HG02588 (cell line): ENCODE results near the gene PLA2G6.
"Not testable (repeated sequence)": the region's sequence is repeated elsewhere in the genome, so short reads cannot be mapped to it uniquely, and the experiment has no call there.

Experiments used
- ATAC-seq: cut with Tn5 transposase; IDR thresholded peaks from one replicate; pipeline ENCODE4 v1.9.1; 2021; ENCODE audit warnings: mild to moderate bottlenecking, moderate library complexity; ENCODE audit not compliant: unreplicated experiment

Gene PLA2G6

DNA sequence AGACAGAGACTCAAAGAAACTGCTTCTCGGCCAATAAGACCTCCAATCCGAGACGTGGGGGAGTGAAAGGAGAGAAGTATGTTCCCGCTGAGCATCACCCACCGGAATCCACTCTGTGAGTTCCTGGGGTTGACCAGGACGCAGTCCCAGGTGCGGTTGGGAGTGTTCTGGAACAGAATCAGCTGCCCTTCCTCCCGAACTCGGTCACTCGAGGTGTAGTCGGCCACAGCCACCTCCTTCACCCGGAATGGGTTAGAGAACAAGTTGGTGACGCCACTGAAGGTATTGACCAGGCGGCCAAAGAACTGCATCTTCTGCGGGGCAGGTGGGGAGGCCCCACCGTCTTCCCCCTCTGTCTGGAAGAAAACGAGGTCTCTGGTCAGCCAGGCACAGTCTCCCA lies 12.5 kb downstream of the PLA2G6 start:
- no peak for ATAC-seq

DNA sequence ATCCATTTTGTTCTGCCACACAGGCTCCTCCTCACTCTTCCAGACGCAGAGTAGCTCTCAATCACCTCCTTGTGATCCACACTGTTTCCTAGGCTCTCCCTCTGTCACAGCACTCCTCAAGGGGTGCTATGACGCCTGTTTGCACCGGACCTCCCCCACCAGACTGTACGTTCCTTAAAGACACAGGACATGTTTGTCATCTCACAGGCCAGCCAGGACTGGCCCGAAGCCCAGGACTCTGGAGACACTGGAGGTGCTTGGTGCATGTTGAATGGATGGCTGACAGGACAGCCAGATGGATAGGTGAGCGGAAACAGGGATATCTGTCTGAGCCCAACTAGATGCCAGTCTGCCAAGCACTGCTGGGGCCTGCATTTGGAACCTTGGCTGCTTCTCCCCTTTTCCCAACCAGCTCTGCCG lies 13.6 kb downstream of the PLA2G6 start:
- ATAC-seq: no peak

DNA sequence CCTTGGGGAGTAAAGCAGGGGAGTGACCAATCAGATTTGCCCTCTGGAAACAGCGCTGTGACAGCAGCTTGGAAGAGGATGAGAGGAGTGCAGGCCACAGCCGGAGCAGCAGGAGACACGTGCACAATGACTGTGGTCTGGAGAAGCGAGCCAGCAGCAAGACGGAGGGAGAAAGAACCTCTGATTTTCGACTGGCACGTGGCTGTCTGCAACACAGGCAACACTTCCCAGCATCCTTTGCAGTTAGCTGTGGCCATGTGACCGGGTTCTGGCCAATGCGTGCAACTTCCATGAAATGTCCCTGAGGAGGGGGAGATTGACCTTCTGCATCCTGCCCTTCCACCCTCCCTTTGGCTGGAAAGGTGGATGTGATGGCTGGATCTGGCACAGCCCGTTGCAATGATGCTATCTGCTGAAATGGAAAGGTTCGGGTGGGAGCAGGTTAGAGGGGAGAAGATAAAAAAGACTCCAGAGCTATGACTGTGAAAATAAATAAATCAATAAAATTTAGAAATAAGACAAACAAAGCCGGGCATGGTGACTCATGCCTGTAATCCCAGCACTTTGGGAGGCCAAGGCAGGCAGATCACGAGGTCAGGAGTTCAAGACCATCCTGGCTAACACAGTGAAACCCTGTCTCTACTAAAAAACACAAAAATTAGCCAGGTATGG lies 15.6 kb downstream of the PLA2G6 start:
- ATAC-seq: no peak

DNA sequence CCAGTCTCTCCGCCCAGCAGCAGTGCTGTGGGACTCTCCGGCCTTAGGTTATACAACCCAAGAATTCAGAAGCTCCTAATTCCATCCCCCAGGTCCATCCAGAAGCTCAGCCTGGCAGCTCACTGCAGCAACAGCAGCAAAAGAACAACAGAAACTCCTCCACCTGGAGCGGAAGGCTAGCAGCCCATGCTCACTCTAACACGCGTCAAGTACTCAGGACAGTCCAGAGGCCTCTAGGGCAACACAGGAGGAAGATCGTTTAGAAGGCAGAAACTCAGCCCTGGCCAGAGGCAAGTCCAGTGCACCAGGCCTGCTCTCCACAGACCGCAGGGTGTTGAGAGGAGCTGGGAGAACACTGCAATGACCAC lies 17.1 kb downstream of the PLA2G6 start:
- ATAC-seq: no peak

DNA sequence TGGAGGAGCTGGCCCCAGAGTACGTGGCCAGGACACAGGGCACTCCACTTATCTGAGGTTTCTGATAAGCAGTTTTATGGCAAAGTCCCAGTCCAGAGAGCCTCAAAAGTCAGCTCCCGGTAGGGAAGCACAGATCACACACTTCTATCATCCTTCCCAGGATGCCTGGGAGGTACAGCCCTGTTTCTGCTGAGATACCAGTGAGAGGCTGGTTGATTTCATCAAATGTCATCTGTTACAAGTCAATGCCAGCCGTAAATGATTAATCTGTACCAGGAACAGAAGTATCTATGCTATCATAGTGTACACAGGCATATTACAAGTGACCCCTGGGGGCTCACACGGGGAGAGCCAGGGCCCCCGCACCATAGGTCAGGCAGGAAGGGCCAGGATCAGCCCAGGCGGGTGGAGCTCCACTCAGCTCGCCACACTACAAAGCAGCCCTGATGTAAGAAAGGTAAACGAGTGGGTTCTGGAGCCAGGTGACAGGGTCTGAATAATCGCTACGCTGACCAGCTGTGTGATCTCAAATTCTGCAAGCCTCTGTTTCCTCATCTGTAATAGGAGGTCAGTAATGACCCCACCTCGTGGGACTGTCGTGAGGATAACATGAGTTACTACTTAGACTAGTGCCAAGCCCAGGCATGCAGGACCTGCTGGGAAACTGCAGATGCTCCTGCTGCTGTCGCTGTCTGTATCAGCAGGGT lies 17.6 kb downstream of the PLA2G6 start:
- no peak for ATAC-seq

DNA sequence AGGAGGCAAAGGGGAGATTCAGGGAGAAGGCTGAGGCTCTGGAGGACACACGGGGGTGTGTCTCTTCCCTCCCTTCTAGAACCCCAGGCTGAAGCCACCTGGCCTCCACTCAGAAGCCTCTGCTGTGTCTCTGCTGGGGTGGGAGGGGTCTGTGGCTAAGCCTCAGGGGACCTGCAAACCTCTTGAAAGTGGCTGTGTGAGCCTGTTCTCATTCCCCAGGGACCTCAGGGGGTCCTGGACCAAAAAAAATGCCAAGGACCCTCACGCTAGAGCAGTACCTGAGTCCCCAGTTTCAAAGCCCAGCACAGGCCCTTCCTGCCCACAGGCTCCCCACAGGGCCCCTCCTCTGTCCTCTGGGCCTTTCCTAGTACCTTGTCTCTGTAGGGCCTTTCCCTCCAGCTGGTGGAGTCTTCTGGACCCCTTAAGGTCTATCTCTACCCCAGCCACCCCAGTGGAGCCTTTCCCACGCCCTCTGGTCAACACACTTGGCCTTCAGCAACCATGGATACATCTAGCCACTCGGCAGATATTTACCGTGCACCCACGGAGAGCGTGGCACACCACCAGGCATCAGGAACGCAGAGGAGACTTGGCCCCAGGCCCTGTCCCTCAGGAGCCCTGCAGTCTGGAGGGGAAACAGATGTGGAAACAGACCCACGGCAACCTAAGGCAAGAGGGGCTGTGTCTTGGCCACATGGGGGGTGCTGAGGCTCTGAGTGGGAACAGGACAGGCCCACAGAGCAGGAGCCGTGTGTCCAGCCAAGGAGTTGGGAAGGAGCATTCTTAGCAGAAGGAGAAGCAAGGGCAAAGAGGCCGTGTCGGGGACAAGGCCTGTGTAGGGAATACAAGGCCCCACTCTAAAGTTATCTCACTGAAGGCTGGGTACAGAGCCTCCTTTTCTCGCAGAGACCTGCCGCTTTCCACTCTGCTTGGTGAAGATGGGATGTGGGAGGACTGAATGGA lies 18.5 kb downstream of the PLA2G6 start:
- ATAC-seq: no peak

GRCh38 chr22:38155703-38156102 lies 25.9 kb downstream of the PLA2G6 start:
- no peak for ATAC-seq

- ATAC-seq: not testable (repeated sequence)
Observed at GRCh38 chr22:38154563-38154915, 27.1 kb downstream of the PLA2G6 start.

- no peak for ATAC-seq
Observed at GRCh38 chr22:38153821-38154562, 27.6 kb downstream of the PLA2G6 start.

- ATAC-seq: no peak
Observed at GRCh38 chr22:38151126-38151500, 30.5 kb downstream of the PLA2G6 start.

GRCh38 chr22:38148245-38148644 lies 33.4 kb downstream of the PLA2G6 start:
- no peak for ATAC-seq

- not testable (repeated sequence) for ATAC-seq
Observed at GRCh38 chr22:38146166-38146565, 35.5 kb downstream of the PLA2G6 start.

GRCh38 chr22:38144025-38144405 lies 37.6 kb downstream of the PLA2G6 start:
- no peak for ATAC-seq

GRCh38 chr22:38142606-38143005 lies 39.0 kb downstream of the PLA2G6 start:
- ATAC-seq: no peak

DNA sequence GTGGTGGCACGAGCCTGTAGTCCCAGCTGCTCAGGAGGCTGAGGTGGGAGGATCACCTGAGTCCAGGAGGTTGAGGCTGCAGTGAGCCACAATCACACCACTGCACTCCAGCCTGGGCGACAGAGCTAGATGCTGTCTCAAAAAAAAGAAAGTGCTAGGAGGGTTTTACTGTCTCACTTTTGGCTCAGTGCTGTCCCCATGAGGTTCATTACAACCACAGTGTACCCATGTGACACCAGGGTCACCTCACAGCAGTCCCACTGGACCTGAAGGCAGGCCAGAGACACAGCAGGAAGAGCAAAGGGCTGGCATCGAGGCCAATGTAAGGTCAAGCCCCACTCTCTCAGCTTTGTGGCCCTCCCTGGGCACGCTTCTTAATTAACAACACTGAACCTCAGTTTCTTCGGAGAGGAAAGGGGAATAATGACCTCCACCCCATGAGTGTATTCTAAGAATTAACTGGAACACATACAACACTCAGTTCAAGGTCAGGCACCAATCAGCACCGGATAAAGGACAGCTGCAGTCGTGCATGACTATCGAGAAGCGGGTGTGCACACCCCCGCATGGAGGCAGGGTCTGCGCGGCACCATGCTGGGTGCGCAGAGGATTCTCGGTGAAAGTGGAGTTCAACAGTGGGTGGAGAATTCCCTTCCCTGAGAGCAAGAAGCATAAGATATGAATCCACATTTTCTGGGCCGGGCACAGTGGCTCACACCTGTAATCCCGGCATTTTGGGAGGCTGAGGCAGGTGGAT lies 40.2 kb downstream of the PLA2G6 start:
- ATAC-seq: no peak

- ATAC-seq: no peak
Observed at GRCh38 chr22:38139901-38140300, 41.7 kb downstream of the PLA2G6 start.

DNA sequence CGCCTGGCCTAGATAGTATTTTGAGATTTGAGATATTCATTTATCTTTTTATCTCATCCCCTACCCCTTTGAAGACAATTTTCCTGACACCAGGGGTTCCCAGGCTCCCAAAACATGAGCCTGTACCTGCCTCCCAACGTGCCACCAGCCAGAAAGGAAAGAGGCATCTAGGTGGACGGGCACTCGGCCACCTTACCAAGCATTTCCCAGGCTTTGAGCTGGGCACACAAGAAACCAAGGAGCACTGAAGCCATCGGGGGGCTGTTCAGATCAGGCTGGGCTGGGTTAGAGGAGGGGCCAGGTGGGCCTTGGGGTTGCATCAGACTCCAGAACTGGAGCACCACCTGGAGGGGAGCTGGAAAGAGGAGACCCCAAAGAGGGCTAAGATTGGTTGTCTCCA lies 42.7 kb downstream of the PLA2G6 start:
- ATAC-seq: no peak

GRCh38 chr22:38137876-38138687 lies 43.5 kb downstream of the PLA2G6 start:
- no peak for ATAC-seq

DNA sequence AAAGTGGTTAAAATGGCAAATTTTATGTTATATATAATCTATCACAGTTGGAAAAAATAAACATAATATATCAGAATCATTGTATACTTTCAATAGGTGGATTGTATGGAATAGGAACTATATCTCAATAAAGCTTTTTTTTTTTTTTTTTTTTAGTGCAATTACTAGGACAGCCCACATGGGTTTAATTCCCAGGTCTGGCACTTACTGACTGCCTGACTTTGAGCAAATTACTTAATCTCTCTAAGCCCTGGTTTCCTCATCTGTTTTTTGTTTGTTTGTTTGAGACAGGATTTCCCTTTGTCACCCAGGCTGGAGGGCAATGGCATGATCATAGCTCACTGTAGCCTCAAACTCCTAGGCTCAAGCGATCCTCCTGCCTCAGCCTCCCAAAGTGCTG lies 45.0 kb downstream of the PLA2G6 start:
- ATAC-seq: no peak
